ENCODE results near the gene ARHGEF2.

Gene ARHGEF2

GRCh38 chr1:155909894-155910293 is 68.5 kb downstream of the ARHGEF2 start:
- peak; percentile 27 for DNase-seq

- DNase-seq = no peak
Measured at GRCh38 chr1:155904261-155904660, 74.1 kb downstream of the ARHGEF2 start.

GRCh38 chr1:155900161-155900560 is 78.2 kb downstream of the ARHGEF2 start:
- DNase-seq = no peak

- DNase-seq = no peak
Measured at GRCh38 chr1:155899683-155900082, 78.7 kb downstream of the ARHGEF2 start.

GRCh38 chr1:155898888-155899287 is 79.5 kb downstream of the ARHGEF2 start:
- no peak for DNase-seq

GRCh38 chr1:155897746-155898145 is 80.6 kb downstream of the ARHGEF2 start:
- DNase-seq = peak; percentile 30
